Muscle layer of colon (tissue), 2 donors: ENCODE results near the gene SLC2A6.
A peak's percentile ranks its signal among the peaks of the same experiment; 100 is the strongest.

Experiments
- H3K27ac ChIP-seq: one replicate; pipeline ENCODE4 v1.7.0; 2013; ENCODE audit warnings: low read depth, mild to moderate bottlenecking, low read length, moderate library complexity
- H3K27me3 ChIP-seq, 2 donors: one replicate each; pipeline ENCODE4 v1.7.0; 2013; ENCODE audit warnings: low read length in 2 of 2, mild to moderate bottlenecking in 2 of 2; ENCODE audit not compliant: insufficient read depth in 2 of 2, control insufficient read depth in 1 of 2
- H3K36me3 ChIP-seq: one replicate; pipeline ENCODE4 v1.7.0; 2013; ENCODE audit warnings: mild to moderate bottlenecking, low read length; ENCODE audit not compliant: insufficient read depth
- H3K4me1 ChIP-seq: one replicate; pipeline ENCODE4 v1.7.0; 2013; ENCODE audit warnings: mild to moderate bottlenecking, low read length; ENCODE audit not compliant: insufficient read depth
- H3K4me3 ChIP-seq, 2 donors: one replicate each; pipeline ENCODE4 v1.7.0; 2013; ENCODE audit warnings: low read length in 2 of 2, low read depth in 1 of 2, mild to moderate bottlenecking in 1 of 2, moderate library complexity in 1 of 2
- H3K9ac ChIP-seq: one replicate; pipeline ENCODE4 v1.7.0; 2013; ENCODE audit warnings: low read length
- H3K9me3 ChIP-seq: one replicate; pipeline ENCODE4 v1.7.0; 2013; ENCODE audit warnings: mild to moderate bottlenecking, low read length
- donor health status: abdominal sarcoma.
- donor health status: Adenocarcinoma of cecum.

Gene SLC2A6

GRCh38 chr9:133460405-133461175 is 18.3 kb downstream of the SLC2A6 start:
- Histone ChIP-seq H3K36me3 (no peaks in the 10 kb centered on the region), H3K4me1 (peaks cover 16% of the 10 kb centered on the region), H3K9ac (peak overlapping the region; percentile 61)

GRCh38 chr9:133459476-133460404 is 19.2 kb downstream of the SLC2A6 start, which contains the start of gene CACFD1:
Gene CACFD1, plus strand, starts transcription at chr9:133459978. Its CDS starts 89 bp downstream, at chr9:133460067.
- Histone ChIP-seq H3K36me3 (no peaks in the 10 kb centered on the region), H3K9me3 (no peaks in the 10 kb centered on the region), H3K4me3 (peak within 1 kb of the TSS; percentile 65 to 73), H3K27me3 (no peaks in the 10 kb centered on the region), H3K27ac (peak within 1 kb of the TSS; percentile 92), H3K9ac (peak within 1 kb of the TSS; percentile 61), H3K4me1 (peaks cover 16% of the 10 kb centered on the region)

More at GRCh38 chr9:133460405-133461175, 18.3 kb downstream of the SLC2A6 start:
- Histone ChIP-seq H3K9me3 (no peaks in the 10 kb centered on the region), H3K27me3 (no peaks in the 10 kb centered on the region), H3K4me3 (peak overlapping the region; percentile 65 to 73), H3K27ac (peak overlapping the region; percentile 92)

- H3K4me1 ChIP-seq = peaks cover 16% of the 10 kb centered on the region
- peak overlapping the region; percentile 3 for H3K27ac ChIP-seq
- peak overlapping the region in 1 of 2 donors; percentile 65 for H3K4me3 ChIP-seq
- no peaks in the 10 kb centered on the region for H3K27me3 ChIP-seq
- H3K9me3 ChIP-seq = no peaks in the 10 kb centered on the region
- no peaks in the 10 kb centered on the region for H3K36me3 ChIP-seq
- H3K9ac ChIP-seq = no peak overlapping the region
These were observed 20.1 kb downstream of the SLC2A6 start for GRCh38 chr9:133458643-133459312.

GRCh38 chr9:133457748-133458147 is 21.2 kb downstream of the SLC2A6 start:
- H3K4me1 ChIP-seq = peaks cover 16% of the 10 kb centered on the region
- H3K9ac ChIP-seq = no peak overlapping the region
- no peaks in the 10 kb centered on the region for H3K36me3 ChIP-seq
- no peak overlapping the region for H3K4me3 ChIP-seq
- H3K9me3 ChIP-seq = no peaks in the 10 kb centered on the region
- H3K27me3 ChIP-seq = no peaks in the 10 kb centered on the region
- H3K27ac ChIP-seq = no peak overlapping the region

- Histone ChIP-seq H3K27me3 (no peaks in the 10 kb centered on the region), H3K36me3 (no peaks in the 10 kb centered on the region), H3K9me3 (no peaks in the 10 kb centered on the region), H3K4me3 (no peak overlapping the region), H3K27ac (no peak overlapping the region), H3K9ac (no peak overlapping the region), H3K4me1 (peaks cover 16% of the 10 kb centered on the region)
These were observed 21.7 kb downstream of the SLC2A6 start for GRCh38 chr9:133457233-133457632.

GRCh38 chr9:133456409-133456808 is 22.5 kb downstream of the SLC2A6 start:
- Histone ChIP-seq H3K4me3 (no peak overlapping the region), H3K9ac (no peak overlapping the region)

GRCh38 chr9:133455936-133456335 is 23.0 kb downstream of the SLC2A6 start:
- Histone ChIP-seq H3K27ac (no peak overlapping the region), H3K4me1 (peaks cover 12% of the 10 kb centered on the region), H3K4me3 (no peak overlapping the region), H3K9me3 (no peaks in the 10 kb centered on the region), H3K27me3 (no peaks in the 10 kb centered on the region), H3K36me3 (no peaks in the 10 kb centered on the region), H3K9ac (no peak overlapping the region)

More at GRCh38 chr9:133456409-133456808, 22.5 kb downstream of the SLC2A6 start:
- H3K27ac ChIP-seq = no peak overlapping the region
- H3K36me3 ChIP-seq = no peaks in the 10 kb centered on the region
- no peaks in the 10 kb centered on the region for H3K9me3 ChIP-seq
- H3K4me1 ChIP-seq = peaks cover 16% of the 10 kb centered on the region
- H3K27me3 ChIP-seq = no peaks in the 10 kb centered on the region

- H3K4me1 ChIP-seq = peaks cover 7% of the 10 kb centered on the region
- H3K9ac ChIP-seq = no peak overlapping the region
- no peak overlapping the region for H3K27ac ChIP-seq
- no peaks in the 10 kb centered on the region for H3K36me3 ChIP-seq
- H3K9me3 ChIP-seq = no peaks in the 10 kb centered on the region
- no peaks in the 10 kb centered on the region for H3K27me3 ChIP-seq
- H3K4me3 ChIP-seq = no peak overlapping the region
These were observed 23.8 kb downstream of the SLC2A6 start for GRCh38 chr9:133454943-133455673.

GRCh38 chr9:133454325-133454724 is 24.6 kb downstream of the SLC2A6 start:
- H3K9ac ChIP-seq = no peak overlapping the region

GRCh38 chr9:133453651-133454050 is 25.2 kb downstream of the SLC2A6 start:
- Histone ChIP-seq H3K36me3 (no peaks in the 10 kb centered on the region), H3K9ac (no peak overlapping the region), H3K27me3 (no peaks in the 10 kb centered on the region), H3K4me1 (no peaks in the 10 kb centered on the region), H3K4me3 (no peak overlapping the region), H3K9me3 (no peaks in the 10 kb centered on the region), H3K27ac (no peak overlapping the region)

More at GRCh38 chr9:133454325-133454724, 24.6 kb downstream of the SLC2A6 start:
- H3K4me3 ChIP-seq = no peak overlapping the region
- H3K9me3 ChIP-seq = no peaks in the 10 kb centered on the region
- no peak overlapping the region for H3K27ac ChIP-seq
- peaks cover 7% of the 10 kb centered on the region for H3K4me1 ChIP-seq
- no peaks in the 10 kb centered on the region for H3K36me3 ChIP-seq
- H3K27me3 ChIP-seq = no peaks in the 10 kb centered on the region
